Colonic mucosa (tissue), 4 donors: ENCODE data around the gene AGTR1. TPM values are rescaled to one million over a fixed set of nuclear protein-coding genes. Genes with fewer than 3 reads are reported as not detected.

Source experiments
- DNase-seq: peaks from one replicate; pipeline ENCODE4 v3.0.0-alpha.2; 2020
- H3K27ac ChIP-seq: fragments of 200-600 bp; one replicate; pipeline ENCODE4 v1.8.0; 2021
- H3K27me3 ChIP-seq: fragments of 200-600 bp; one replicate; pipeline ENCODE4 v1.8.0; 2021
- H3K36me3 ChIP-seq: fragments of 200-600 bp; one replicate; pipeline ENCODE4 v1.8.0; 2021
- H3K4me1 ChIP-seq: fragments of 200-600 bp; one replicate; pipeline ENCODE4 v1.8.0; 2021; ENCODE audit warnings: mild to moderate bottlenecking
- H3K4me3 ChIP-seq: fragments of 200-600 bp; one replicate; pipeline ENCODE4 v1.8.0; 2021
- H3K9ac ChIP-seq, 2 donors: one replicate each; pipeline ENCODE4 v1.7.0; 2013; ENCODE audit warnings: control low read depth in 2 of 2, low read depth in 2 of 2, low read length in 2 of 2
- H3K9me3 ChIP-seq: fragments of 200-600 bp; one replicate; pipeline ENCODE4 v1.8.0; 2021
- CTCF ChIP-seq: fragments of 200-600 bp; IDR thresholded peaks from one replicate; pipeline ENCODE4 v1.8.0; 2022; ENCODE audit warnings: antibody characterized with exemption, mild to moderate bottlenecking
- intact Hi-C: fragments of 100-400 bp; cut with DNase I; formaldehyde crosslinking; loops from one replicate; pipeline ENCODE4 v1.14.1; 2022
- total RNA-seq, 2 donors: library from RNA; stranded (reverse); fragmentation: NEBNext Ultra II Directional in 1 of 2; extraction: Animal tissue kit (Norgen Biotek cat#: 25700) in 1 of 2; gene quantifications; one replicate each; pipeline ENCODE4 v1.2.1, GENCODE V29; 2021
- donor health status: healthy.
- donor health status: DM: no; HTN: no; CAD: no.
- donor health status: DM: no; HTN: no; CAD: no.

AGTR1 gene
- total RNA-seq, 2 donors from 2014 or later: 0.47 to 2.4 TPM

DNA sequence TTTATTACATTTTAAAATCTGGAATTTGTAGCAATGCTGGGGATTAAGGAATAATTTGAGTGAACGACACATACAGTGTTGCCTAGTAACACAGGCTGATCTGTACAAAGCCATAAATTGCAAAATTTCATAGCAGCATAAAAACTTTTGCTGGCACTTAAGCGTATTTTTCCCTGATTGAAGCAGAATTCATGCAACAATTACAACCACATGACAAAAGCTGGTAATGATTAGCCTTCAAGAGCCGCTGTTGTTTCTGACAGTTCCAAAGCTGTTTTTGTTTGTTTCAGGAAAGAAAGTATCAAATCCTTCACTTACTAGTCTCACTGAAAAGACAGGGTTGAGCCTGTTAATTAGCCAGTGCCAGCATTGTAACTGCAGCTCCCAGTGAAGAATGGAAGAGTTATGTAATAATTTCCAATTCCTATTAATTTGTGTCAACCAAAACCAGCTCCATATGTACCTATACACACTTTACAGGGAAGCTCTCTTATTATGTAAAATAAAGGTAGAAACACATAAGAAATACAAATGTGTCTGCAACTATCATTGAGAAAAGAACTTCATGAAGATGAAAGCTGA is 60.7 kb downstream of the AGTR1 start:
- Histone ChIP-seq H3K4me3 (no peak overlapping the region), H3K9ac (no peak overlapping the region), H3K27me3 (no peaks in the 10 kb centered on the region), H3K4me1 (no peaks in the 10 kb centered on the region), H3K27ac (no peak overlapping the region), H3K36me3 (no peaks in the 10 kb centered on the region), H3K9me3 (no peaks in the 10 kb centered on the region)
- no peak for TF ChIP-seq CTCF
- DNase-seq: no peak
- intact Hi-C loops: no loop called here

GRCh38 chr3:148759430-148759829 is 61.7 kb downstream of the AGTR1 start:
- no peak for TF ChIP-seq CTCF
- no peak for DNase-seq
- Histone ChIP-seq H3K27ac (no peak overlapping the region), H3K9me3 (no peaks in the 10 kb centered on the region), H3K9ac (no peak overlapping the region), H3K36me3 (no peaks in the 10 kb centered on the region), H3K4me1 (no peaks in the 10 kb centered on the region), H3K27me3 (no peaks in the 10 kb centered on the region), H3K4me3 (no peak overlapping the region)
- intact Hi-C loops: no loop called here

DNA sequence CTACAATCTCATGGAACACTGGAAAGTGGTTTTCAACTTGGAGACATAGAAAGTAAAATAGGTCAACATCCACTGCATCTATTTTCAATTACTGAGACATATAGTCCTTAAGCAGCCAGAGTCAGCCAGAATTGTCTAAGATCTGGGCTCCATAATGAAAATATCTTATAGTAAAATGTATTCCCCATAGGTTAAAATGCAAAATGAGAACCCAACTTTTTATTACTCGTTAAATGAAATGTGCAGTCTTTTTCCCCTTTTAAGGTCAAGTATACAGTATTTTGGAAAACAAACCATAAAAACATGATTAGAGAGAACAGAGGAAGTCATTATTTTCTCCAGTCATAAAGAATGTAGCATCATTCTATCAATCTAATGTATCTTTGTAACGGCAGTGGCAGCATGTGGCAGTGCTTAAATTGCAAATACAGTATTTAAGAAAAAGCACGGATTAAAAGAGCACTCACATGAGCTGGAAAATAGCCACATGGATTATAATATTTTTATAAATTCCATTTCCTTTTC is 65.5 kb downstream of the AGTR1 start:
- intact Hi-C loops: no loop called here
- H3K27me3 ChIP-seq: no peaks in the 10 kb centered on the region
- no peak overlapping the region for H3K9ac ChIP-seq
- TF ChIP-seq CTCF: no peak
- no peaks in the 10 kb centered on the region for H3K9me3 ChIP-seq
- no peak overlapping the region for H3K27ac ChIP-seq
- H3K4me3 ChIP-seq: no peak overlapping the region
- DNase-seq: no peak
- no peaks in the 10 kb centered on the region for H3K36me3 ChIP-seq
- H3K4me1 ChIP-seq: no peaks in the 10 kb centered on the region

GRCh38 chr3:148763986-148764935 is 66.6 kb downstream of the AGTR1 start:
- no peak for TF ChIP-seq CTCF
- Histone ChIP-seq H3K27me3 (no peaks in the 10 kb centered on the region), H3K4me1 (no peaks in the 10 kb centered on the region), H3K27ac (no peak overlapping the region), H3K9ac (no peak overlapping the region), H3K36me3 (no peaks in the 10 kb centered on the region), H3K4me3 (no peak overlapping the region), H3K9me3 (no peaks in the 10 kb centered on the region)
- intact Hi-C loops: no loop called here
- no peak for DNase-seq

- no peak for TF ChIP-seq CTCF
- Histone ChIP-seq H3K36me3 (no peaks in the 10 kb centered on the region), H3K27me3 (no peaks in the 10 kb centered on the region), H3K4me1 (no peaks in the 10 kb centered on the region), H3K9ac (no peak overlapping the region), H3K4me3 (no peak overlapping the region), H3K9me3 (no peaks in the 10 kb centered on the region), H3K27ac (no peak overlapping the region)
- DNase-seq: no peak
- intact Hi-C loops: no loop called here
Measured at GRCh38 chr3:148772361-148772760, 74.7 kb downstream of the AGTR1 start.
